HG03521 (cell line): ENCODE measurements around the gene WDR82.

Experiments used
- ATAC-seq: cut with Tn5 transposase; IDR thresholded peaks from one replicate; pipeline ENCODE4 v1.9.1; 2021; ENCODE audit warnings: mild to moderate bottlenecking, moderate library complexity; ENCODE audit not compliant: unreplicated experiment

Gene WDR82

DNA sequence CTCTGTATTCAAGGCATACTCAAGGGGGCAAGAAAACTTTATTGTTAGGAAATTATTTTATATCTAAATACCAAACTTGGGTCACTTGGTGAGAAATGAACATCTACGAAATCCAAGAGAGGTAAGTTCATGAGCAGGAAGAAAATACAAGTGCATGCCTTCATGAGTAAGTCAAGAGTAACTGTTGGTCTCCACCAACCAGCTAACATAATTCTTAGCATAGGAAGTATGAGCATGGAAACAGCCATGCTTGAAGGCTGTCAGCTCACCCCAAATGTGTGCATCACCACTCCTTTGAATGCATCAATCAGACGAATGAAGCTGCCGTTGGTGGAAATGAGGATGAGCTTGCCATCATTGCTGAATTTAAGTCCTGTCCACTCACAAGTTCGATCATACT lies 19.0 kb downstream of the WDR82 start:
- no peak for ATAC-seq

DNA sequence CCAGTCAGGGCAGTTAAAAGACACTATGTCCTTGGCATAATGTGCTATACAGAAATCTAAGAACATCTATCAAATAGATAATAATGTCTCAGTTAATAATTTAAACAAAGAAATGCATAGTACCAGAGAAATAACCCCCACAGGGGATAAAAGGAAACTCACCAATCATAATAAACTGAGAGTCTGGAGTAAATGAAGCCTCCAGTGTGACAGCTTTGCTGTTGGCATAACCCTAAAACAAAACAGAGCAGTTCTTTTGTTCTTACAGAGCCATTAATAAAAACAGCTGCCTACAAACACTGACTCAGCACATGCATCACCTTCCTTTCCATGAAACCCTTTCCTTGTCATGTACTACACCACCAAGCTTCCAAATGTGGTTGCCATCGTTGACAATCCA lies 19.4 kb downstream of the WDR82 start:
- no peak for ATAC-seq

DNA sequence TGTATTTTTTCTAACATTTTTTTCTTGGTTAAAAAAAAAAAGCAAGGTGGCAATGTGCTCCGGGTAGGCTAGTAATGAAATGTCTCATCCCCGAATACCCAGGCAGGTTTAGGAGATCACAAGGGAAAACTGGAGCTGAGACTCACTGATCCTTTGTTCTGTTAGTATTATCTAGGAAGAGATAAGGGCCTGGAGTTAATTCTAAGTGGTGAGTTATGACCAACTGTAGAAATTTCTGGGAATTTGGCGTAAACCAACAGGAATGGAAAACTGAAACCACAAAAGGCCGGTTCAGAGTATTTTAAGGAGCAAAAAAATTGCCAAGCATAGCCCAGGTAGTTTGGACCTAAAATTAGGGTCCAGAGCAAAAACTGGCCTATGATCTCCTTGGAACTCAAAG lies 20.5 kb downstream of the WDR82 start:
- no peak for ATAC-seq

DNA sequence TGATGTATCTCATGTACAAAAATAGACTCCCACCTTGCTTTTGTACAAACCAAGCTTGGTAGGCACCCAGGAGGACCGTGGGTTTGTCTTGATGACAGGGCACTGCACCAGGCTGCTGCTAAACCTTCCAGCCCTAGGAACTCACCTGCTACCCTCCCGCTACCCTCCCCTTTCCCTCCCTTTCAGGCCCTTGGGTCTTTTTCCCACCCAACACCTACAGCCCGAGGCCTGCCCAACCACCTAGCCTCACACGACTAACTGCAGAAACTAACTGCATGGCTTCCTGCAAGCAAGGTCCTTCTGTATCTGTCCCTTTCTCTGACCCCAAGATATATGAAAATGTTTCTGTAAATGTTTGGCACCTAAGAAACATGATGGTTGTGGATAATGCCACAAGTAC lies 21.8 kb downstream of the WDR82 start:
- ATAC-seq = no peak

DNA sequence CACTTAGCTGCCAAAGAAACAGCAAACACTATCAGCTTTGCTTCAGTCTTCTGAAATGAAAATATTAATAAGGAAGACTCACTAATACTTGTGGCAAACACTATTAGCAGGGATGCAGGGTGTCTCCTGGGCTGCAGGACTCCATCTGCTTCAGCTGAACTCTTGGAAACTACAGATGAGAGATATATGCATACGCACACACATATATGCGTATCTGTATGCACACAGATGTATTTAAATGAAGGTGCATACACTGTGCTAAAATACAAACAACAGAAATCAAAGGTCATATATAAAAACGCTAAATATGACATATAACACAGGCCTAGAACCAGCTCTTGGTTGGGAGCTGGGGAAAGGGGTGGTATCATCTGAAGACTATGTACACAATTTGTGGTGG lies 22.3 kb downstream of the WDR82 start:
- no peak for ATAC-seq

DNA sequence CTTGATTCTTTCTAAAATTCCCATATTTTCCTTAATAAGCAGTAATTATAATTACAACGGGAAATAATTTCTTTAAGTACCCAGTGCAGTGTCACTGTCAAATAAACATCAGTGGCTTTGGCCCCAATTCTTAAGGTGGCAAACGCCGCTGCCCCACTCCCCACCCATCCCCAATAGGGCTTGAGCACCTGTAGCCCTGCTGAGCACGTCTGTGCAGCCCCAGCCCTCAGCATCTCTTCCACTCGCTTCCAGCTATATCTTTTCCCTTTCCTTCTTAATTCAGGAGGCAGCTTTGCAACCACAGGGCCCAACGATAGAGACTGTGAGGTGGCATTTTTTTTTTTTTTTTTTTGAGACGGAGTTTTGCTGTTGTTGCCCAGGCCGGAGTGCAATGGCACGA lies 23.8 kb downstream of the WDR82 start:
- no peak for ATAC-seq

DNA sequence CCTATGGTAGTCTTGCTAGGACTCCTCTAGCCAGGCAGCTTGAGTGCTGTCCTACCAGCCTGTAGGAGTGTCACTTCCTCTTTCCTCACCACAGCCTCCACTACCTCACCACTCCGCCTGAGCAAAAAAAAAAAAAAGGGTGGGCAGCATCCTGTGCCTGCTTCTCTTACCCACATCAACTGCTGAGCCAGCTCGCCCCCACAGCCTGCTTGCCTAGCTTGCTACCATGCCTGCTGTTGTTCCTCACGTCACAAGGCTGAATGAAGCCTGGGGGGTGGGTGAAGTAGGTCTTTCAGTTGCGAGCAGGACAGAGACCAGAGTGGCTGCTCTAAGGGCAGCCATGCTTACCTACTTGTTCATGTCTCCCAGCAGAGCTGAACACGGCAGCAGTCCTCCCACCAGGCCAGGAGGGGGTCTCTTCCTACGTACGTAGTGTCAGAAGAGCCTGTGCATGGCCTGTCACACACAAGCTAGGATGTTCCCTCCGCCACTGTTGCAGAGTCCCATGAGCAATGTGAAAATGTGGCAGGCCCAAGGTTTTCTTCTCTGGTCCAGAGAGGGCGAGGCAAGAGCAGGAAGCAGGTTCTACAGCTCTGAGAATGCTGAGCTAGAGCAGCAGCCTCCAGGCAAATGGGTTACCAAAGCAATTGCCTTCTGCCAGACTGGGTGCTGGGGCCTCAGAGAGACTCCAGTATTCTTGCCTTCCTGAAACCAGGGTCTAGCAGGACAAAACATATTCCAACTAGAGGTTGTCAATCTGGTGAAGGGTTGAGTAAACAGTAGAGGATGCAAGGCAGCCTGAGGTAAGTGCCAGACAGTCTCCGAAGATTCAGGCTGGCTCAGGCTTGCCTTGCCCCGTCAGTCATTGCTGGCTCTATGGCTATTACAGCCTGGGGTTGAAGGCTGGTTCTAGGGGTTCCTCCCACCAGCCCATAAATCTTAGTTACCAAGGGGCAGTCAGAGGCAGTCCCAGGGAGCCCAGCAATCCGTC lies 24.8 kb downstream of the WDR82 start:
- ATAC-seq = peak; percentile 89

DNA sequence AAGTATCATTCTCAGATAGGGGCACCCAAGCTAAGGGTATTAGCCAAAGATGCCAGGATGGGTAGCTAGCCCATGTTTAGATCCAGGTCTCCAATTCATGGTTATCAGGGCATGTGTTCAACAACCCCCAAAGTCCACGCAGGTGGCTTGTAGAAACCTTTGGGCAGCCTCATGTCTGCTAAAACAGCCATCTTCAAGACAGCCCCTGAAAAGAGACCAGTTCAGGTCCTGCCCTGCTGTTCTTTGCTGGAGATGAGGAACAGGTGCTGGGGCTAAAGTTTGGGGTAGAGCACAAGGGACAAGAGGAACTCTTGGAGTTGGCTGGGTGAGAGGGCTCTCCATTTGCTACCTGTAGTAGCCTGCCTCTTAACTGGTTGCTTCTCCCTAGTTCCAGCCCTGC lies 28.3 kb downstream of the WDR82 start:
- ATAC-seq = no peak

DNA sequence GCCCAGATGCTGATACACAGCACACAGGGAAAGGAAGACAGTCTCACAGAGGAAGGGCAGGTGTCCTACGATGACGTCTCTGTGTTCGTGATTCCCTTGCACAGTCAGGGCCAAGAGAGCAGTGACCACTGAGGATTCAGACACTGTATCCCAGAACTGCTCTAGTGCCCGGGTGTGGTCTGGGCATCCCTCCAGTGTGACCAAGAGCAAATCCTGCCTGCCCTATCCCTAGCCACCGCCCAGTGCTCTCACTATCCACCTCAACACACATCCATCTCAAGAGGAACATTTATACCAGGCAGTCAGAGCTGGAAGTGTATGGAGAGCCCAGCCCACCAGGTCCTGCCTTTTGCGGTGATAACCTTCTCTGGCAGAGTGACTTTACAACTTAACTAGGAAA lies 28.8 kb downstream of the WDR82 start:
- ATAC-seq = no peak

DNA sequence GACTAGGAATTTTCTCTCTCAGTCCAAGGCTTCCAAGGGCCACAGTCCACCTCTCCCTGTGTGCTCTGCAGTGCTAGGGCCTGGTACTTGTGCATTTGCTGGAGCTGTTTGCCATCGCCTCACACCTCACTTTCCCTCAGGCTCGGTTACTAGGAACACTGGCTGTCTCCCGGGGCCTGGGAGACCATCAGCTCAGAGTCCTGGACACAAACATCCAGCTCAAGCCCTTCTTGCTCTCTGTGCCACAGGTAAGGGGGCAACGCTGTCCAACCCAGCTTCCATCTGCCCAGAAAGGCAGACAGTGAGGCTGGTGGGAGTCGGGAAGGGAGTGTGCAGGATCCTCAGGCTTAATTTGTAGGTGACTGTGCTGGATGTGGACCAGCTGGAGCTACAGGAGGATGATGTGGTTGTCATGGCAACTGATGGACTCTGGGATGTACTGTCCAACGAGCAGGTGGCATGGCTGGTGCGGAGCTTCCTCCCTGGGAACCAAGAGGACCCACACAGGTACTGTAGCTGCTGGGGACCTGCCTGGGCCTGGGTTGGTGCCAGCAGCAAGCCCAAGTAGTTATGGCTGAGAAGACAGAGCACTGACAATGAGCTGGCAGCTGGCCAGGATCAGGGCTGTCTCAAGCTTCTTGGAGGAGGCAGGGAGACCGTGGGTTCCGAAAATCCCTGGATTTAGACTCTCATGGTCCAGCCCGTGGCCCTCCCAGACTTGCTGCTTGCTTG lies 29.5 kb downstream of the WDR82 start:
- ATAC-seq = no peak

DNA sequence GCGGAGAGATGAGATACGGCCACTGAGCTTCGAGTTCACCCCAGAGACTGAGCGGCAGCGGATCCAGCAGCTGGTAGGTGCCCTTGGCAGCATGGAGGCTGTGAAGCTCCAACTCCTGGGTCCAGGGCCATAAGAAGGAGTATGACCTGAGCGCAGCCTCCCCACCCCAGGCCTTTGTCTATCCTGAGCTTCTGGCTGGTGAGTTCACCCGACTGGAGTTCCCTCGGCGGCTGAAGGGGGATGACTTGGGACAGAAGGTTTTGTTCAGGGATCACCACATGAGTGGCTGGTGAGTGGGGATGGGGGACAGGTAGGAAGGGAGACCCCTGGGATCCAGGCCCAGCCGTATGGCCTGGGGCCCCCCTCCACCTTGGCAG lies 30.3 kb downstream of the WDR82 start:
- no peak for ATAC-seq

DNA sequence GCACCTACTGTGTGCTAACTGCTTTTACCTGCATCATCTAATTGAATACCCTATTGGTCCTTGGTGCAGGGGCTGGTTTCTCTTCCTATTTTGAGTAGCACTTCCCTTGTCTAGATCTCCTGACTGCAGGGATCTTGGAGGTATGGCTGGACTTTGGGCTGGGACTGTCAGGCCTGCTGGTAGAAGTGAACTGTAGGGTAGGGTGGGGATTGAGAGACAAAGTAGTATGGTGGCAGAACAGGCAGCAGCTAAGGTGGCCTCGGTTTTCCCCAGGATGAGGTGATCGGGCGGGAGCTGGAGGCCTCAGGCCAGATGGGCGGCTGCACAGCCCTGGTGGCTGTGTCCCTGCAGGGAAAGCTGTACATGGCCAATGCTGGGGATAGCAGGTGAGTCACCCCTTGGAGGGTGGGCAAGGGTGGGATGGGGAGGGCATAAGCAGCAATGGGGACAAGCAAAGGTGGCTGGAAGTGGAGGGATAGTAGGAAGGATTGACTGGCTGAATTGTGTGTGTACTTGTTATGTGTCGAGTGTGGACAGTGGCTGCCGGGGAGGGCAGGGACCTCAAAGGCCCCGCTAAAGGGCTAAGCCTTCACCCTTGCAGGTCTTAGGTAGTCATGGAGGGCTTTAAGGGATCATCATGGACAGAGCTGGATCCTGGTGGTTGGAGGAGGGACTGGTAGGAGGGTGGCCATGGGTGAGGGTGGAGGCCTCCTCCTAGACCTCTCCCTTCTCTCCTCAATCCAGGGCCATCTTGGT lies 30.9 kb downstream of the WDR82 start:
- ATAC-seq = no peak

DNA sequence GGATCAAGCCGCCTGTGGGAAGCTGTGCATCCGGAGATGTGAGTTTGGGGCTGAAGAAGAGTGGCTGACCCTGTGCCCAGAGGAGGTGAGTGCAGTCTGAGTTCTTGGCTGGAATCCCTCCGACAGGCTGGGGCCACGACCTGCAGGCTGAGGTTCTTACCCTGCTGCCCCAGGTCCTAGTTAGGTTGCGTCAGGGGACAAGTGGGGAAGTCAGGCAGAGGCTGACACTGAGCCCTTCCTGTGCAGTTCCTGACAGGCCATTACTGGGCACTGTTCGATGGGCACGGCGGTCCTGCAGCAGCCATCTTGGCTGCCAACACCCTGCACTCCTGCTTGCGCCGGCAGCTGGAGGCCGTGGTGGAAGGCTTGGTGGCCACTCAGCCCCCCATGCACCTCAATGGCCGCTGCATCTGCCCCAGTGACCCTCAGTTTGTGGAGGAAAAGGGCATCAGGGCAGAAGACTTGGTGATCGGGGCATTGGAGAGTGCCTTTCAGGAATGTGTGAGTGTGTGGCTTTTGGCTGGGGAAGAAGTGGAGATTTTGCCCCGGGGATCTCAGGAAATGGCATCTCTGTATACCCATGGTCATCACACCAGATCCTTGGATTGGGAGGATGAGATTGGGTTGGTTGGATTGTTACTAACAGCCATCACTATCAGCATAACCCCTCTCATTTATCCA lies 31.6 kb downstream of the WDR82 start:
- ATAC-seq = no peak

DNA sequence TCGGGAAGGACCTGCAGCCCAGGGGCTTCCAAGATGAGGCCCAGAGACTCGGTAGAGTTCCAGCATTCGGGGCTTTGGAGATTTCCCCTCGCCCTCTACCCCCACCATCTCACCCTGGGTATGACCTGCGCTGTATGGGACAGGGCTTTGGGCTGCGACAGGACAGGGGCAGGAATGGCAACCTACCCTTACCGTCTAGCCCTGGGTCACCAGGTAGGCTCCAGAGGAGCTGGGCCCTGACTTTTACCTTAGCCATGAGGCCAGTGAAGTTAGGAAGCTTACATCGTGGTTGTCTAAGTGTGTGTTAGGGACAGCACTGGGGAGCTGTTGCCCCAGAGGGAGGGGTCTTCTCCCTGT lies 32.2 kb downstream of the WDR82 start:
- ATAC-seq = no peak

DNA sequence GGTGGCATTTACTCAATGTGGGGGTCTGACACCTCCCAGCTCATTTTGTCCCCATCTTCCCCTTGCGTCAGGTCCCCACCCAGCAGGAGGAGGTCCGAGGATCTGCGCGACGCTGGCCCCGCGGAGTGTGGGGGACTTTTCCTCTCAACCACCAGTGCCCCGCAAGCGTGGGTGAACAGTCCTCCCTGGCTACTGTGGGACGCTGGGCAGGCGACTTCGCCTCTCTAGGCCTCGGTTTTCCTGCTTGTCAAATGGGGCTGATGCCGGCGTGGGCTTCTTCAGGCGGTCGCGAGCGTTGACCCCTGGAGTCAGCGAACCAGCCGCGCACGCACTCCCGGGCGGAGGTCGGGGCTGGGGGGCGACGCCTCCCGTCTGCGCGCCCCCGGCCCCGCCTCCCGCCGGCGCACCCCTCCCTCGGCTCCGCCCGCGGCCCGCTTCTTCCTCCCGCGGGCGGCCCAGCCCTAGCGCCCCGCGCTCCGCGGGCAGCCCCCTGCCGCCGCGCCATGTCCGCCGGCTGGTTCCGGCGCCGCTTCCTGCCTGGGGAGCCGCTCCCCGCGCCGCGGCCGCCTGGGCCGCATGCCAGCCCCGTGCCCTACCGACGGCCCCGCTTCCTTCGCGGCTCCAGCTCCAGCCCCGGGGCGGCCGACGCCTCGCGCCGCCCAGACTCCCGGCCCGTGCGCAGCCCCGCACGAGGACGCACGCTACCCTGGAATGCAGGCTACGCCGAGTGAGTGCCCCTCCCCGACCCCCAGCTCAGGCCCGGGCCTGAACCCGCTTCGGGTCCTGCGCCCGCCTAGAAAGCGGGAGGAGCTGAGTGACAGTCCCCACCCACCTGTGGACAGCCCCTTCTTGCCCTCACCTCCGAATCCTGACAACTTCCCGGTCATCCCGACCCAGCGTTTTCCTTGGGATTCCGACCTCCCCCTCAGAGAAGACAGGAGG lies 32.9 kb downstream of the WDR82 start, which contains the start of gene PPM1M:
Gene PPM1M (plus strand): TSS at position 438 of the 942 bp plus-strand sequence. CDS start 66 bp downstream, at position 504.
- ATAC-seq = no peak

DNA sequence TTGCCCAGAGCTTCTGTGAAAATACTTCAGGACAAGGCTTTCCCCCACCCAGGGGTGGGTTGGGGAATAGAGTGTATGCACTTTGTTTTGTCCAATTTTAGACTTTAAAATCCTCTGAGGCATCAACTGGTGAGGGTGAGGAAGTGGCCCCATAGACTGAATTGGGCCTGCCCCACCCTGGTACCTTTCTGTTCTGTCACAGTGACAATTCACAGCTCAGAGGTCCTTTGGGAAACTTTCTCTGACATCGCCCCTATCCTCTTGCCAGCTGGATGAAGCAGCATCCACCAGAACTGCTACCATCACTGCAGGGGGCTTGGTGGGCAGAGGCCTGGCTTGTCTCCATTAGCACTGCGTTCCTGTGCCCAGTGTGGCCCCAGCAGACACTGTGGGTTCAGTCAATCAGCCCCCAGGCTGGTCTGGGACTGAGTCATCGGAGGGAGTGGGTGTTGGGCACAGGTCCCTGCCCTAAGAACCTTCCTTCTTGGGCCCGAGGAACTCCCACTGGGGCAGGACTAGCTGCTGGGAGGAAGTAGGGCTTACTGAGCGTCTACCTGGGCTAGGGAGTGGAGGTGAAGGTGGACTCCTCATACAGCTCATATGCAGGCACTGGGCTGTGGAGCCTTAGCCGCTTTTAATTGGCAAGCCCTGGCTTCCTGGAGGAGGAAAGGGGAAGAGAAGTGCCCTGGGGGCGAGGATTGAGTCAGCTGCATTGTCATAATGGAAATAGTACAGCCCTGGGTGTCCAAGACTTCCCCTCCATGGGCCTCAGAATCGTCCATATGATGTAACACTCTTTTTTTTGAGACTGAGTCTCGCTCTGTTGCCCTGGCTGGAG lies 34.4 kb downstream of the WDR82 start:
- no peak for ATAC-seq

DNA sequence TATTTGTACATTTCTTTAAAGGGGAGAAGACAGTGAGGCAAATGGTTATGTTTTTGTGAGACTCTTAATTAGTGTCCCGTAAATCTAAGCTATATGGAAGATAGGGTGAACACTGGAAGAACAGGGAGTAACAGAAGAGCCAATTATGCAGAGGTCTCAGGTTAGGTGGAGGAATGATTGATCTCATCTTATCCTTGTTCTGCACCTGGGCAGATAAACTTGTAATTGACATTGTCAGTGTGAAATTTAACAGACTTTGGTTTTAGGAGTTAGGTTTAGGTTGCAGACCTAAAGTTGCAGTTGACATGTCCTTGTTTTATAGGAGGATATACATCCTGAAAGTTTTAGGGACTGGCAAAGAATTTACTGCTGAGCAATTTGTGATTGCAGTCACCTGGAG lies 36.4 kb downstream of the WDR82 start:
- no peak for ATAC-seq

DNA sequence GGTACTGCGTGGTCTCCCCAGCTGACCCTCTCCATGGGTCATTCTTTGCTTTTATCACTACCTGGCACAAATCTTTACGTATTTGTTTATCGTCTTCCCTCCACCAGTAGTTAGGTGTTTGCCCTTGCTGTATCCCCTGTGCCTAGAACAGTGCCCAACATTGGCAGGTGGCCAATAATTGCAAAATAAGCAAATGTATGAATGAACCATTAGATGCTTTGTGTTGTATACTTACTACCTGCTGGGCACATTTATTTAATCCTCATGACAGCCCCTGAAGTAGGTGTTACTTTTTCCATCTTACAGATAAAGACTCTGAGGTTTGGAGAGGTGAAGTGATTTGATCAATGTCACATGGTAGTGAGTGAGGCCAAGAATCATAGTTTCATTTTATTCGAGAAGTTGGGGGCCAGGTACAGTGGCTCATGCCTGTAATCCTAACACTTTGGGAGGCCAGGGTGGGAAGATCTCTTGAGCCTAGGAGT lies 37.5 kb downstream of the WDR82 start:
- no peak for ATAC-seq
